GM10266 (cell line): ENCODE measurements around the gene CDH8.
"Not testable (repeated sequence)": the region's sequence is repeated elsewhere in the genome, so short reads cannot be mapped to it uniquely, and the experiment has no call there.

Source experiments
- DNase-seq: peaks from one replicate; pipeline ENCODE4 v3.0.0; 2012; ENCODE audit errors: extremely low spot score
- CTCF ChIP-seq: IDR thresholded peaks from 2 replicates; pipeline ENCODE4 v1.5.1; 2012; ENCODE audit warnings: mild to moderate bottlenecking, low read depth; ENCODE audit not compliant: control insufficient read depth, insufficient read depth; ENCODE audit errors: missing control alignments

The CDH8 gene

GRCh38 chr16:61937646-61938045 lies 98.6 kb downstream of the CDH8 start:
- TF ChIP-seq CTCF, result no peak
- no peak for DNase-seq

- no peak for DNase-seq
- TF ChIP-seq CTCF, result no peak
Observed at GRCh38 chr16:61936522-61936921, 99.7 kb downstream of the CDH8 start.

- DNase-seq, result no peak
- no peak for TF ChIP-seq CTCF
Observed at GRCh38 chr16:61934601-61935000, 101.6 kb downstream of the CDH8 start.

GRCh38 chr16:61929776-61930175 lies 106.5 kb downstream of the CDH8 start:
- DNase-seq, result no peak
- no peak for TF ChIP-seq CTCF

- no peak for DNase-seq
- no peak for TF ChIP-seq CTCF
Observed at GRCh38 chr16:61926766-61927165, 109.5 kb downstream of the CDH8 start.

- no peak for TF ChIP-seq CTCF
- no peak for DNase-seq
Observed at GRCh38 chr16:61923629-61924028, 112.6 kb downstream of the CDH8 start.

GRCh38 chr16:61921373-61921772 lies 114.9 kb downstream of the CDH8 start:
- no peak for TF ChIP-seq CTCF
- DNase-seq, result no peak

- not testable (repeated sequence) for DNase-seq
Observed at GRCh38 chr16:61917865-61918826, 118.1 kb downstream of the CDH8 start.
